ENCODE measurements around the gene IQCH. TPM values are rescaled to one million over a fixed set of nuclear protein-coding genes. Genes with fewer than 3 reads are reported as not detected.

Gene IQCH
- polyA plus RNA-seq, 2 of the 4 experiments (the other 2 are of a cell fraction), result 1.5 to 3.8 TPM

DNA sequence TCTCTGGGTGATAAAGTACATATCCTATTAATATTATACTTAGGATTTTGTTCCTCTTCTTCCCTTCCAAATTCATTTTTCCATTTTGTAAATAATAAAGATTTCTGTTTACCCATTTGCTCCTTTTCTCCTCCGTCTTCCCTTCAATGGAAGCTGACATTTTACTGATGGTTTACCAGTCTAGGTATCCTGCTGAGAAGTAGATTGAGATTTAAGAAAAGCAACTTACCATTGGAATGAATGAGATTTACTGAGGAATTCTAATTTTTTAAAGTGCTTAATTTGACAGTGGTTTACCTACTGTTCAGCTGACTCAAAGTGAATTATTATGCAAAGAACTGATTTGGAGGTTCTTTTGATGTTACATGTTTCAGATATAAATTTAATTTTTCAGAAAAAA, 268.7 kb downstream of the IQCH start (continued):
- TF ChIP-seq ZSCAN20 (CRISPR knock-in tag; IDR thresholded peaks at IDR 0.05) (no peak), CEBPB (IDR thresholded peaks at IDR 0.05) (no peak)
- TF ChIP-seq, protein P1, sequence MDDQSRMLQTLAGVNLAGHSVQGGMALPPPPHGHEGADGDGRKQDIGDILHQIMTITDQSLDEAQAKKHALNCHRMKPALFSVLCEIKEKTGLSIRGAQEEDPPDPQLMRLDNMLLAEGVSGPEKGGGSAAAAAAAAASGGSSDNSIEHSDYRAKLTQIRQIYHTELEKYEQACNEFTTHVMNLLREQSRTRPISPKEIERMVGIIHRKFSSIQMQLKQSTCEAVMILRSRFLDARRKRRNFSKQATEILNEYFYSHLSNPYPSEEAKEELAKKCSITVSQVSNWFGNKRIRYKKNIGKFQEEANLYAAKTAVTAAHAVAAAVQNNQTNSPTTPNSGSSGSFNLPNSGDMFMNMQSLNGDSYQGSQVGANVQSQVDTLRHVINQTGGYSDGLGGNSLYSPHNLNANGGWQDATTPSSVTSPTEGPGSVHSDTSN (IDR thresholded peaks at IDR 0.05), result no peak

DNA sequence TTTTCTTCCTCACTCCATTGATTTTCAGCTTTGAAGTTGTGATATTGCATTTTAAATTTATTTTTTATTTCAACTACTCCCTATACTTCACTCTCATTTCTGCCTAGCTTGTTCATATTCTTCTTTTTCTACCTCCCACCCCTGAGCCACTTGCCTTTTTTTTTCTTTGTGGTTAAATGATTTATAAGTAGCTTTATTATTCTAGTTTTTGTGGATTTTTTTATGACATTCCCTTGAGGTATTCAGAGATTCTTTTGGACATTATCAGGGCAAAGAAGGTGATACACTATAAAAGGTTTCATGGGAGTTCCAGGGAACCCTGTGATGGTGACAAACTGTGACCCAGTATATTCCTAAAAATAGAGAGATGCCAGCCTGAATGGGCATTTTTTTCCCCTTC, 269.6 kb downstream of the IQCH start:
- no peak overlapping the region for H3K27ac ChIP-seq
- TF ChIP-seq REST (IDR thresholded peaks at IDR 0.05) (no peak), MAFK (IDR thresholded peaks at IDR 0.05; ENCODE audit: partially characterized antibody) (no peak), CHD4 (IDR thresholded peaks at IDR 0.05; ENCODE audit: borderline replicate concordance) (no peak), EP300 (IDR thresholded peaks at IDR 0.05) (no peak), SREBF2 (IDR thresholded peaks at IDR 0.05) (no peak), RFX5 (IDR thresholded peaks at IDR 0.05) (no peak), FOXS1 (CRISPR knock-in tag; IDR thresholded peaks at IDR 0.05) (no peak), ESRRA (IDR thresholded peaks at IDR 0.05; ENCODE audit: borderline replicate concordance, low read length) (no peak), EHMT2 (IDR thresholded peaks at IDR 0.05; ENCODE audit: low read depth) (no peak), NR3C1 (IDR thresholded peaks at IDR 0.05) (no peak)
- TF ChIP-seq, protein P2, sequence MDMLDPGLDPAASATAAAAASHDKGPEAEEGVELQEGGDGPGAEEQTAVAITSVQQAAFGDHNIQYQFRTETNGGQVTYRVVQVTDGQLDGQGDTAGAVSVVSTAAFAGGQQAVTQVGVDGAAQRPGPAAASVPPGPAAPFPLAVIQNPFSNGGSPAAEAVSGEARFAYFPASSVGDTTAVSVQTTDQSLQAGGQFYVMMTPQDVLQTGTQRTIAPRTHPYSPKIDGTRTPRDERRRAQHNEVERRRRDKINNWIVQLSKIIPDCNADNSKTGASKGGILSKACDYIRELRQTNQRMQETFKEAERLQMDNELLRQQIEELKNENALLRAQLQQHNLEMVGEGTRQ (IDR thresholded peaks at IDR 0.05), result no peak
- H3K4me1 ChIP-seq, result peaks cover 26% of the 10 kb centered on the region; the same call in 2 of the 3 replicates
- H3K4me2 ChIP-seq, result no peak overlapping the region; the same call in 2 of the 3 replicates
- no peak overlapping the region for H3K4me3 ChIP-seq
- ChIA-PET CTCF (interaction anchor here (0.8 to 1.6 kb wide), 5 partner anchors 9 to 314 kb away, joined by 3 to 6 read pairs (median 3); no protein-coding TSS in a partner anchor), POLR2A (interaction anchor here (0.7 kb wide), 1 partner anchor 159 kb away, joined by 5 read pairs; no protein-coding TSS in a partner anchor)
- DNase-seq (ENCODE audit: low read depth in 1 of 2, low spot score in 1 of 2) (no peak), FAIRE-seq (no peak), ATAC-seq (no peak)
- H3K9me3 ChIP-seq, result no peaks in the 10 kb centered on the region

DNA sequence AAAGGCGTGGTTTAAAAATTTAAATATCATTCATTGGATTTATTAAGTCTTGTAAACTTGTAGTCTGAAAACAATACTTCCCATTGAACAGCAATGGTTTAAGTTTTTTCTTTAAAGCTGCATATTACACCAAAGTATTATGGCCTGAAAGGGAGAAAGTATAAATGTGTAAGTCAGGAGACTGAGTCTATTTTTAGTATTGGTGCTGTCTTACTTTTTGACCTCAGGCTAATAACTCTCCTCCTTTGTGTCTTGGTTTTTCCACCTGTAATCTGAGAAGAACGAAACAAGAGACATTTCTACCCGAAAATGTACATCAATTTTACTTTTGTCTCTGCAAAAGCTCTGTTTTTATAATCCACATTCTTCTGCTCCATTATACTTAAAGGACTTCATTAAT, 273.9 kb downstream of the IQCH start:
- ChIA-PET CTCF (interaction anchor here (1.2 kb wide), 1 partner anchor 16 kb away, joined by 3 read pairs; no protein-coding TSS in a partner anchor), POLR2A (no interaction called here)
- ATAC-seq (no peak), DNase-seq (ENCODE audit: low read depth in 1 of 2, low spot score in 1 of 2) (no peak), FAIRE-seq (no peak)
- no peak overlapping the region for H3K4me3 ChIP-seq
- H3K9me3 ChIP-seq, result no peaks in the 10 kb centered on the region
- peaks cover 9% of the 10 kb centered on the region; the same call in 2 of the 3 replicates for H3K4me1 ChIP-seq
- H3K27ac ChIP-seq, result no peak overlapping the region
- WGBS (ENCODE audit: missing lambda C conversion rate), result 91% methylated on average over 3 of the region's 3 CpGs
- TF ChIP-seq, protein P2 (IDR thresholded peaks at IDR 0.05), result no peak
- TF ChIP-seq RNF2 (IDR thresholded peaks at IDR 0.05; ENCODE audit: borderline replicate concordance, low read depth) (no peak), JUN (IDR thresholded peaks at IDR 0.05) (no peak), MYC (IDR thresholded peaks at IDR 0.05; ENCODE audit: borderline replicate concordance, low read length) (no peak)
- TF ChIP-seq, protein P3, sequence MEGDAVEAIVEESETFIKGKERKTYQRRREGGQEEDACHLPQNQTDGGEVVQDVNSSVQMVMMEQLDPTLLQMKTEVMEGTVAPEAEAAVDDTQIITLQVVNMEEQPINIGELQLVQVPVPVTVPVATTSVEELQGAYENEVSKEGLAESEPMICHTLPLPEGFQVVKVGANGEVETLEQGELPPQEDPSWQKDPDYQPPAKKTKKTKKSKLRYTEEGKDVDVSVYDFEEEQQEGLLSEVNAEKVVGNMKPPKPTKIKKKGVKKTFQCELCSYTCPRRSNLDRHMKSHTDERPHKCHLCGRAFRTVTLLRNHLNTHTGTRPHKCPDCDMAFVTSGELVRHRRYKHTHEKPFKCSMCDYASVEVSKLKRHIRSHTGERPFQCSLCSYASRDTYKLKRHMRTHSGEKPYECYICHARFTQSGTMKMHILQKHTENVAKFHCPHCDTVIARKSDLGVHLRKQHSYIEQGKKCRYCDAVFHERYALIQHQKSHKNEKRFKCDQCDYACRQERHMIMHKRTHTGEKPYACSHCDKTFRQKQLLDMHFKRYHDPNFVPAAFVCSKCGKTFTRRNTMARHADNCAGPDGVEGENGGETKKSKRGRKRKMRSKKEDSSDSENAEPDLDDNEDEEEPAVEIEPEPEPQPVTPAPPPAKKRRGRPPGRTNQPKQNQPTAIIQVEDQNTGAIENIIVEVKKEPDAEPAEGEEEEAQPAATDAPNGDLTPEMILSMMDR (IDR thresholded peaks at IDR 0.05), result no peak
- H3K4me2 ChIP-seq, result no peak overlapping the region

Data from A549 (cell line).